HG03460 (cell line): ENCODE results near the gene MTF2.
A peak's percentile ranks its signal among the peaks of the same experiment; 100 is the strongest.

Source experiments
- ATAC-seq: cut with Tn5 transposase; IDR thresholded peaks from one replicate; pipeline ENCODE4 v1.9.1; 2021; ENCODE audit not compliant: unreplicated experiment

MTF2 gene

DNA sequence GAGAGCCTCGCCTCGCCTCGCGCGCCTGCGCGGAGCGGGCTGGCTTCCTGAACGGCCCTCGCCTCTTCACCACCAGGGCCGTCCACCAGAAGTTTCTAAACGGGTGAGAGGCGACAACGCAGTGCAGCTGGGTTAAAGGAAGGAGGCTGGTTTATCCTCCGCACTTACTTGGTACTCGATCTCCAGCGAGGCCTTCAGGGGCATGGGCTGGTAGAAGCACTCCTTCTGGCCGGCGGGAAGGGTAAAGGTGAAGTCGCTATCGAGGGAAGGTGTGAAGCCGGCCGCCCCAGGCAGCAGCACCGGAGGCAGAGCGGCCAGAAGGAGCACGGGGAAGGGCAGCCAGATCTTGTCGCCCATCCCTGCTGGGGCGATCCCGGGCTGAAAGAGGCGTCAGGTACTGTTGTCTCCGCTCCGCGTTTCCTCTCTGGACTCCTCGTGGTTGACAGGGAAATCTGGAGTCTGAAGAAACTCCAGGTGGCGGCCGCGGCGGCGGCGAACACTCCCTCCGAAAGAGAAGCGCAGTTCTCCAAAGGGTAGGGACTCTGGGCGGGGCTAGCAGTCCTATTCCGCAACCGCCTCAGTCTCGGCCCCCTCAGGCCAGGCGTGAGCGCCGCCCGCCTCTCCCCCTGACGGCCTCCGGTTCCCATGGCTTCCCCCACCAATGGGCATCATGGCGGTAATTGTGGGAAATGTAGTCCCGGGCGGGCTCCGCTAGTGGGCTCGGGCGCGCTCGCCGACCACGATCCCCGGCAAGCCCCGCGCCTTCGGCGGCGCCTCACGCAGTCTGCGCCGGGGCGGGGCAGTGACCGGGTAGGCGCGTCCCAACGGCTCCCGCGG lies 101.0 kb downstream of the MTF2 start, which contains the start of gene TMED5:
Gene TMED5 (minus strand): TSS at position 528 of the 837 bp plus-strand sequence. CDS start 171 bp downstream, at position 357.
- peak; percentile 81 for ATAC-seq

GRCh38 chr1:93180723-93181613 lies 101.9 kb downstream of the MTF2 start, which contains the start of gene CCDC18:
CCDC18 (plus strand) TSS chr1:93180724; CDS start chr1:93183362, 2,638 bp downstream.
- peak; percentile 15 for ATAC-seq

GRCh38 chr1:93186667-93187066 lies 107.6 kb downstream of the MTF2 start:
- ATAC-seq: no peak
